HK-2 (cell line): ENCODE measurements around the gene SEMA3E.
"Not testable (repeated sequence)": the region's sequence is repeated elsewhere in the genome, so short reads cannot be mapped to it uniquely, and the experiment has no call there.

Source experiments
- DNase-seq: peaks from one replicate; pipeline ENCODE4 v3.0.0-alpha.2; 2018; ENCODE audit not compliant: unreplicated experiment

Gene SEMA3E

DNA sequence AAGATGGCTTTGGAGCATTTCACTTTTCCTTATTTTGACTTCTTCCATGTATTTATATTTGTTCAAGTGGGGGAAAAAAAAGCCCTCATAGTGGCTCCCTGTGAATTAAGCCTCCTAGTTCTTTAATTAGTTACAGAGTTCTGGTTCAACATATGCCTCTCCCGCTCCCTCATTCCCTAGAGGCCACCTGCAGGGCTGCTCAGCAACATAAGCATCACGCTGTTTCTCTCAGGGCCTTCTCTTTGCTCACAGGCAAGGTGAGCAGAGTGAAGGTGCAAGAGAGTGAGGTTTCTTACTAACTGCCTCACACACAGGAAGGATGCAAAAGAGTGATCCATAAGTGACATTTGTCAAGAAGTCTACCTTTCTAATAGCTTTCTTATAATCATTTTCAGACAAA is 196.7 kb downstream of the SEMA3E start:
- no peak for DNase-seq

DNA sequence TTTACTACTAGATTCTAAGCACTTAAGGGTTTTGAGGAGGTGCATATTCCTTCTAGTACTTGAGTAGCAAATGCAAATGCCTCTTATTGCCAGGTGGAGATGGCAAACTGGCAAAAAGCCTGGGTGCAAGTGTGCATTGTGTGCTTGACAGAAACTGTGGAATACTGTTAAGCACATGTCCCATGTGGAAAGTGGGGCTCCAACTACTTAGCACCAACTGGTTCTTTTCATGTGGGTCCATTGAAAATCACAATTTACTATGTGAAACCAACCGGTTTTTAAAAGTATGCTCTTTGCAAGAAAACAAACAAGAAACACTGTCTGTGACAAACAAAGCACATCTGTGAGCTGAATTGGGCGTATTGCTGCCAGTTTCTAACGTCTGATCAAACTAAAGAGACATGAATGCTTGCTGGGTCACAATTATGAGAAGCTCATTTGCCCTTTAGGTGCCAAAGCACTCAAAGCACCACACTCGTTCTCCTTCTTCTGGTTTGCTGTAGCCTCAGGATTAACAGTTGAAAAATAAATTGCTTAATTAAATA is 197.4 kb downstream of the SEMA3E start:
- DNase-seq = no peak

DNA sequence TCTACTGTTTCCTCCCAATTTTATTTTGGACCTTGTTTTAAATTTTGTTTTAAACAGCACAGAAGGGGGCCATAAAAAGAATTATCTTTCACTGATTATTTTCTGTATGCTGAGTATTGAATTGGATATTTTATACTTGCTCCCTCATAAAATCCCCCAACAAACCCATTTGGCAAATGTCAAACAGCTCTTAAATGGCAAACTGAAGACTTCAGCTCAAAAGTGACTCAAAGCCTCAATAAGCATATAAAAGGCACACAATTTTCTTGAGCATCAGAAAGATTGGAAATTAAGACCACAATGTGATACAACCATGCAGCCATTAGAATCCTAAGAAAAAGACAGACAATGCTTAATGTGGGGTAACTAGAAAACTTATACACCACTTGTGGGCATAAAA is 199.2 kb downstream of the SEMA3E start:
- no peak for DNase-seq

DNA sequence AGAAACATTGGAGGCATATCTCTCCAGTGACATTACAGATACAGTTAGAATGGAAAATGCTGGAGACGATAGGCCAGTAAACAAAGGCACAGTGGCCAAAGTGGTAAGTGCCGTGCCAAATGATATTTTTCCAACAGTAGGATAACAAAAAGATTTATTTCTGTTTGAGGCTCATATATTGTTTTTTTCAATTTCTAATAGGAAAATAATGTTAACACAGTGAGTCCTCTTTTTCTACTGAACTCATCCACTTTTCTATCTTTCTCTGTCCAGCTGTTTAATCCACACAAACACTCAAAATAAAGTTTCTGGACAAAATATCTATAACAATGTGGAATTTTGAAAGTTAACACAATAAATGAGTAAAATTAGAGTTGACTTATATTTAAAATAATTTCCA is 201.3 kb downstream of the SEMA3E start:
- no peak for DNase-seq

DNA sequence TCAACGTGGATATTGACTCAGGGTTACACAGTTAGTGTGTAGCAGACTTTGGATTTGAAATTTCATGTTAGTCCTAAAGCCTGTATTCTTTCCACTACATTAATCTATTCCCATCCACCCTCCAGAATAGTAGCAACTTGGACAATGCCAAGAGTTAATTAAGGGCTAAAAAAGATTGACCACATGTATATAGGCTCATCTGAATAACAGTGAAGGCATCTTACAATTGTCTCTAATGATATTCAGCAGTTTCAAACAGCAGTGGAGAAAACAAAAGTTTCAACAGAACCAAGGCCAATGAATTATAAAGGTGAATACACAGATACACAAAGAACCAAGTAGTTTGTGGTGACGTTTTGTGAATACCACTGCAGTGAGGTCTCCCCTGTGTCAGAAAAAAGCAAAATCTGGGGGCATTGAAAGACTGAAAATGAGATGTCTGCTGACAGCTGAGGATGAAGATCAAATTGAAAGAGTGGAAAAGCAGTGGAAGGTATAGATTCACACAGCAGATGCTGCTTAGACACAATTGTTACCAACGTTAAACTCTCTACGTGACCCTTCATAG is 202.8 kb downstream of the SEMA3E start:
- DNase-seq = no peak

DNA sequence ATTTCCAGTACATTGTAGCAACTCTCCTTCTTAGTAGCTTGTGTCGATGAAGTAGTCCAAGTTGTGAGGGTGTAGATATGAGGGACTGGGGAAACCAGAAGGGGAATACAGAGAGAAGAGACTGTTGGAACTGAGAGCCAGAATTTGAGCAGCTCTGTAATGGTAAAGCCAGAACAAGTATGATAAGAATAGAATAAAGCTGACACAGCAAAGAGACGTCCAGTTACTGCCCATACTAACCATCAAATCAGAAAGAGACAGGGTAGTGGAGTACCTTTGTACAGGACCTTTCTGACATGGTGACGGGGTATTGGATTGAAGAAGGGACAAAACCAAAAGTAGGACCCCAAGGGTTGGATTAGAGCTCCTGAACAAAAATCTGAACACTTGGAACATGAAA is 206.0 kb downstream of the SEMA3E start:
- DNase-seq = no peak

DNA sequence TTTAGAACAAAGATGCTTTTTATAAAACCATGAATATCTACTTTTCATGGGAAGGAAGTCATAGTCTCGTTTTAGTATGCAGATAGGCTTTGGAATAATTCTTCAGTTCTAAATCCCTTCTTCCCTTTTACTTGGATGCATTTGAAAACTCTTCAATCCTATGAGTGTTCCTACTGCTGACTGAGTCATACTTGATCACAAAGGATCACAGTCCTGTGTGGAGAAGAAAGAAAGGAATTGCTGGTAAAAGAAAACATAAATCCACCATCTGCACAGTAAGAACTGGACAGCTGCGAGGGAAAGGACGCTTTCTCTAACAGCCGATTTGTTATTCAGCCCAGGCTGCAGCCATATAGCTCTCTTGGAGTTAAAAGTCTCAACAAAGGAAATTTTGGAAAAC is 209.9 kb downstream of the SEMA3E start:
- DNase-seq = no peak

DNA sequence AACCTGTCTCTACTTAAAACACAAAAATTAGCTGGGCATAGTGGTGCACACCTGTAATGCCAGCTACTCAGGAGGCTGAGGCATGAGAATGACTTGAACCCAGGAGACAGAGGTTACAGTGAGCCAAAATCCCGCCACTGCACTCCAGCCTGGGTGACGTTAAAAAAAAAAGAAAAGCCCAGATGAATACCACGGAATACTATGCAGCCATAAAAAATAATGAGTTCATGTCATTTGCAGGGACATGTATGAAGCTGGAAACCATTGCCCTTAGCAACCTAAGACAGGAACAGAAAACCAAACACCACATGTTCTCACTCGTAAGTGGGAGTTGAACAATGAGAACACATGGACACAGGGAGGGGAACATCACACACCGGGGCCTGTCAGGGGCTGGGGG is 218.7 kb downstream of the SEMA3E start:
- DNase-seq = not testable (repeated sequence)

DNA sequence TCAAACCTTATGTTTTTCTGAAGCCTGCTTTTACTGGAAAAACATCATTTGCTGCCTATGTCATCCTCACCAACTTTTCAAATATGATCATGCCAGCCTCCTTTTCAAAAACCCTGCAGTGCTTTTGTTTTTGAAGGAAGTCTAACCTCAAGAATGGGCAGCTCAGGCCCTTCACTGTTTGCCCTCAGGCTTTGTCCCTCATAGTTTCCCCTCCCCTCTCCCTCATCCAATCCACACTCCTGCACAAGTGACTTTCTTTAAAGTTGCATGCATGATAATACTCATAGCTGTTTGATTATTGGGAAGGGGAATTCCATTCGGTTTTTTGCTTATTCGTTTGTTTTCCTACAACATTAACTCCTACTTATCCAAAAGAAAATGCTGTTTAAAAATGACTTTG is 219.4 kb downstream of the SEMA3E start:
- DNase-seq = no peak

DNA sequence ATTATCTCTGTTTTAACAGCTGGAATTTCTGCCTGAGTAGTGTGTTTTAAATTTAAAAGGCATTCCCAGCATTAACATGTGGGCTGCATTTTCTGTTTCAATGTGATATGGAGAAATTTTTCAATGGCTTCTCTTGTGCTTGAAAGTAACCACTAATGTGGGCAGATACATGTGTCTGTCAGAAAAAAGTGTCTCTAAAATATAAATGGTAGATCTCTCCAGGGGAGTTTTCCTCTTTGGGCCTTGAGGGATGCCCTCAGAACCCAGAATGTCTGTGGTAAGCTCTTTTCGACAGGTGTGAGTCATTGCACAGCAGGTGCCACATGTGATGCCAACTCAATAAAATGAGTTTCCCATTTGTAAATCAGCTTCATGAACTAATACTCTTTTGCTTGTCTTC is 221.1 kb downstream of the SEMA3E start:
- no peak for DNase-seq

DNA sequence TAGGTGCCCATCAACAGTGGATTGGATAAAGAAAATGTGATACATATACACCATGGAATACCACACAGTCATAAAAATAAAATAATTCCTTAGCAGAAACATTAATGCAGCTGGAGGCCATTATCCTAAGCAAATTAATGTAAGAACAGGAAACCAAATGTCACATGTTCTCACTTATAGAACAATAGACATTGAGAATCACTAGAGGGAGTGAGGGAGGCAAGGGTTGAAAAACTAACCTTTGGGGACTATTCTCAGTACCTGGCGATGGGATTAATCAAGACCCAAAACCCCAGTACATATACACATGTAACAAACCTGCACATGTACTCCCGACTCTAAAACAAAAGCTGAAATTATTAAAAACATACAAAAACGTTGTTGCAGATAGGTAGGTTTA is 222.6 kb downstream of the SEMA3E start:
- no peak for DNase-seq

DNA sequence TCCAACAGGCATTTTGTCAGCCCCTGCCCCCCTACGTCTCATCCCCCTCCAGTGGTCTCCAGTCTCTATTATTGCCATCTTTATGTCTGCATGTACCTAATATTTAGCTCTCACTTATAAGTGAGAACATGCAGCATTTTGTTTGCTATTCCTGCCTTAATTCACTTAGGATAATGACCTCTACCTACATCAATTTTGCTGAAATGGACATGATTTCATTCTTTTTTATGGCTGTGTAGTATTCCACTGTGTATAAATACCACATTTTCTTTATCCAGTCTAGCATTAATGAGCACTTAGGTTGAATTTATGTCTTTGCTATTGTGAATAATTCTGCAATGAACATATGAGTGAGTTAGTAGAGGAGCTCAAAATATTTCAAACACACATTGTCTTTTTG is 229.9 kb downstream of the SEMA3E start:
- no peak for DNase-seq

DNA sequence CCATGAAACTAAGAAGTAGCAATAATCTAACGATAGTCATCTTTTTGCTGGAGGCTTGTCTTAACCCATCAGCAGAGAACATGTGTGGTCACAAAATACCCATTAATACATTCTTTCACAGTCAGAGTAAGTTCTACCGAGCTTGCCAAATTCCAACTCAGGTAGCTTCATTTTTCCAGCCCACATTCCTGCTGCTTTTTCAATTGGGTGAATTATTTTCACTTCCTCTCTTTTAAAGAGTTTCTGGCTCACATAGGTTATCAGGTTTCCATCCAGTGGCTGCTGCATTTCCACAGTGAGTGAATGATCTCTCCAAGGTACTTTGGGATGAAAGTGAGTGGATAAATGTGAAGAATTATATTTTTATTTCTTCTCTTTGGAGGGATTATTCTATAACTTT is 233.1 kb downstream of the SEMA3E start:
- DNase-seq = no peak

DNA sequence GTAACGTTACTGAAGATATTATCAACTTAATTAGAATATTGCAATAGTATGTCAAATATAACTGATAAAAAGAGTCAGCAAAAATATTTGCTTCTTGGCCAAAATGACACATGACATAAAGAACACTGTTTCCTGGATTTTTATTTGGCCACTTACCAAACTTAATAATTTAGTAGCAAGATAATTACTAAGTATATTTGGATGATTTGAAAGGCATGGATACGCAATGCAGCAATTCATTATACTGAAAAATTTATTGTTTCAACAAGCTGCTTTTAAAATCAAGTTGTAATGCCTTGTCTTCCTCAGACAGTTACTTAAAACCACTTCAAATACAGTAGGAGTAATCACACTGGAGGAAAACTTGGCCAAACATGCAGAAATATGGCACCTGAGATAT is 234.0 kb downstream of the SEMA3E start:
- no peak for DNase-seq

DNA sequence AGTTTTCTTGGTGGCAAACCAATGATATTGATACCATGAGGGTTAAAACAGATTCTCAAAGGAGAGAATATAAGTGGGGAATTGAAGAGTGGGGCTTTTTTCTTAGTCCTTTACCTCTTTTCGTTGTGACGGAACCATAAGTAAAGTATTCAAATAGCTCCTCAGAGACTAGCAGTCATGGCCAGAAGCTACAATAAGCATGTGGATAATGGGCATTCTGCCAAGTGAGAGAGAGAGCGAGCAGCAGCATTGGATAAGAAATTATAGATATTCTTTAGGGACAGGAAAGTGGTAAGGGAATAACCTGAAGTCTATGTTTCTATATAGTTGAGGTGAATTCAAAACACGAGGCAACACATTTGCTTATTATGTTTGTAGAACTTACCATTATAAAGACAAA is 235.1 kb downstream of the SEMA3E start:
- no peak for DNase-seq

DNA sequence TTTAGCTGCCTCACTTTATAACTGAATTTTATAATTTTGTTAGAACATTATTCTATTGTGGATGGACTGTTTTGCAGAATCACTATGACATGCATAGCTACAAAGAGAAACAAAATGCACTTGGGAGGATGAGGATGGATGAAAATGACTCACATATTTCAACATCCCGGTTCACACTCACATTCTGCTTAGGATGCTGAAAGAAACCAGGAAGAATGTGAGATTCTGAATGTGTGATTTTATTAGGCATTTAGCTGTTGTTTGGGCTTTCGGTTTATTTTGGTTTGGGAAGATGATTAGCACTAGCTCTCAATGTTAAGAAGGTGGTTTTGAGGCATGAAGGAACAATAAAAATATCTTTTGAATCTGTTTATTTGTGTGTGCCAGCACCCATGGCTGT is 235.5 kb downstream of the SEMA3E start:
- no peak for DNase-seq

DNA sequence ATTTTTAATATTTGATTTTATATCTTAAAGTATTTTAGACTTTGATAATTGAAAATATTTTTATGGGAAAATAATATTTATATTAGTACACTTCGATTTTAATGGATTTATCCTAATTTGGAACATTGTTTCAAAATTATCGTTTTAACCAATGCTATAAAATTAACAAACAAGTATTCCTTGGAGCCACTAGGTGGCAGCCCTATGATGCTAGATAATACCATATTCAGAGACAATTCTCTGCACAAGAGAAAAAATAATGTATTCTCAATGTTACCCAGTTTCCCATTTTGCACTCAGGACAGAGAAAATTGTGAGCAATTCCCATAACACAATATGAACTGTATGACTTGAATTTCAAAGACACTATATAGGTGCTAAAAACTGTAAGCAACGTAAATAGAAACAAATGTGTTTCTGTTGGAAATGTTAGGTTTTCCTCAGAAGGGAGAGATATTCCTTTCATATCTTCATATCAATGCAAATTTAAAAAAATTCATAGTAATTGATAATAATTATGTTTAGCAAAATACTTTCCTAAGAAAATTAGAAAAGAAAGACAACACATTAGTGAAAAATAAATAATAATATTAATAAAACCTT is 237.8 kb downstream of the SEMA3E start:
- no peak for DNase-seq

DNA sequence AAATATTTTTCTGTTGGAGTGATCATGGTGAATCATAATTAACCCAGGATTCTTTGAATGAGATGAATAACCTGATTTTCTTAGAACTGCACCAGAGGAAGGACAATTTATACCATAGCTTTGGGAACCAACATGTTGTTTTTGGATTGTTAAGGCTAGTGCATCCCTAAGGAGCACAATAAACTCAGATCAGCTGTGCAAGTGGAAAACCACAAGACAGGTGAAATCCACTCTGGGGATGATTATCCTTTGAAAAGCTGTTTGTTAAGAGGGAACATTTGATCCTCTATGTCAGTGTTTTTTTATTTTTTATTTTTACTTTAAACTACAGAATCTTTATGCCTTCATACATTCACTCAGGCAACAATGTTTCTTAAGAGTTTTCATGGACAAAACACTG is 254.2 kb downstream of the SEMA3E start:
- DNase-seq = no peak

DNA sequence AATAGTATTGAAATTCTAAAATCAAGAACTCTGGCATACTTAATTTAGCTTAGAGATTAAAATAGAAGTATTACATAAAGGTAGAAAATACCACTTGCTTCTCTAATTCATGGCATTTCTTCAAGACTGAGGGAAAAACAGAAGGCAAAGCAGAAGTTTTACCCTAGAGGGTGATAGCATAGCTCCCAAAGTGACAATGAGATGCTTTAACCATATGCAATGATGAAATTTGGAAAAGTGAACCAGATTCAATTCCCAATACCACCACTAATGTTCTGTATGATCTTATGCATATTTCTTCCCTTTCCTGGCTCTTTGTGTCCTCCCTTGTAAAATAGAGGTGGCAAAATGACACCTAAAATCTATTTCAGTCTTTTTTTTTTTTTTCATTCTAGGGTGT is 260.5 kb downstream of the SEMA3E start:
- DNase-seq = no peak

DNA sequence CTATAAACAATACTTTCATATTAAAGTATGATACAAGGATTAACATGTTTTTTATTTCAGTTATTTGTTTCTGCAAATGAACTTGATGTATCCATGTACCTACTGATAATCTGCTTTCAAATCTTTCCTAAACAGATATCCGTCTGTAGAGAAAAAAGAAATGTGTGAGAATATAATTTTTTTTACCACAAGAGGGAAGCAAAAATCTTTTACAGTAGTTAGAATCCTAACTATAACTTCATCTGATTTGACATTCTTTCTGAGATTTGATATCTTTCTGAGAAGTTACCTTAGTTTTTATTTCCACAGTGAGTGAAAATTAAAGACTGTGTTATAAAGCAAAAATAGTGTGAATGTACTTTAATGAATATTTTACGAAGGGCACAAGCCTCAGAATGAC is 282.3 kb downstream of the SEMA3E start:
- no peak for DNase-seq

DNA sequence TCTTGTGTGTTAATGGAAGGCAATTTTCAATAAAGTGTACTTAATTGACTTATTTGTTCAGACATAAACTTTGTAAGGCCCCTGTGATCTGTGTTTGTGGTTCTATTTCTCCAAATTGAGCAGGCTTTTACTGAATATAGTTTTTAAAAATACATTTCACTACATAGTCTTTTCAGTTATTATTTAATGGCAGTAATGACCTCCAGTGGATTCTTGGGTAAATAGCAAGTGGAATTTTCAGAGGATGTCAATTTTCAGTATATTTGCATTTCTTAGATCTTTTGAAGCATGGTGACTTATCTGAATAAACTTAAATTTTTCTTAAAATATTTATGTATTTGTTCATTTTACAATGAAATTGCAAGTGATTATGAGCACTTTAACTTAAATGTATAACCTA is 283.2 kb downstream of the SEMA3E start:
- DNase-seq = no peak

DNA sequence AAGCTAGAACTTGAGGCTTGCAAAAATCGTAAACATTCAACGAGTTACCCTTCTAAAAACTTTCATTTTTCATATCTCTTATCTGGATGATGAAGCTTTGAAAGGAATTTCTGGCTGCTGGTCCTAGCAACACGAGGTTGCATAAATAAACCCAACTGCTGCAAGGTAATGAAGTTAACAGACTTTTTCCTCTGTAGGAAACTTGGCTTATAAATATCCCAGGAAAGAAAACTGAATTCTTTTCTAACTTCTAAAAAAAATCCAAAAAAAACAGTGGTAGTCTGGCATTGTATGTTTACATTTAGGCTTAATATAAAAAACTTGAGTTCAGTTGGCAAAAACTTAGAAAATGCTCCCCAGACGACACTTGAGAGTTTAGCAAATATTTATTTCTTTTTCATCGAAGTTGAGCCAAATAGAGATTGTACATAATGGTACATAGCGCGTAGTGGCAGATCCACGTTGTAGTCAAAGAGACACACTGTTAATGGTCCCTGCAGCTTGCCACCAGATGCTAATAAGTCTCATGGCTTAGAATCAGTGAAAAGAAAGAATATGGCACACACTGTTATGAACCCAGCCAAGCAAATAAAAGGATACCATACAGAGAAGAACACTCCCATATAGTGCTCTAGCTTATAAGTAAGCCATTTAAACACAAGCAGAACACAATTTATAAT is 285.9 kb downstream of the SEMA3E start:
- no peak for DNase-seq

DNA sequence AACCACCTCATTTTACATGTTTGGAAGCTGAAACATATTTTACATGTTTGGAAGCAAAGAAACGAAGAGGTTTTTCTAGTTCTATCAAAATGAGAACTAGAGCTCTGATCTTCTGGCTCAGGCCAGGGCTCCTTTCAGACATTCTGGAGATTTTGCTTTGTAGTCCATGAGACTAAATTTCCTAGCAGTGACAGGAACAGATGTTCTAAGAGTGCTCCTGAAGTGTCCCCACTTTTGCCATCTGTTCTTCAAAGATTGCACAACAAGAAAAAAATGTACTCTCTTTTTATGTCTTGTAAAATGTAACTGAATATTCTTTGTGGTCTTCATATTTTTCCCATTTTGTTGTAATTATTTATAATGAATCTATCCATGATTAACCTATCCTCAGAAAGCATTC is 289.8 kb downstream of the SEMA3E start:
- no peak for DNase-seq

DNA sequence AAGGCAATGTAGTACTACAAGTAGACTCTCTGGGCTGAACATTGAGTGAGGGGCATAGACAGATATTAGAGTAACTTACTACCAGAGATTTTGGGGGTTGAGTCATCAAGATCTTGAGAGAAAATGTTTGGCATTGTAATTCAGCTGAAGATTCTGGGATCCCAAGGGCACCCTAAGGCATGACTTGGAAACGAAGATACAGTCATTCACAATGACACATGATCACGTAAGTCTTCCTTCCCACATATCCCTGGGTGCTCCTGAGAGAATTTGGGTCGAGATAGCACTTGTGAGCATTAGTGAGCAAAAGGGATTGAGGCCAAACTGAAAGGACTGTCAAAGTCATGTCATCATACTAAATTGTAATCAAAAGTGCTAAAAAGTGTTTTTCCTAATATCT is 293.8 kb downstream of the SEMA3E start:
- no peak for DNase-seq
